ENCODE data around the gene ATP13A1.

- TF ChIP-seq, protein P1, sequence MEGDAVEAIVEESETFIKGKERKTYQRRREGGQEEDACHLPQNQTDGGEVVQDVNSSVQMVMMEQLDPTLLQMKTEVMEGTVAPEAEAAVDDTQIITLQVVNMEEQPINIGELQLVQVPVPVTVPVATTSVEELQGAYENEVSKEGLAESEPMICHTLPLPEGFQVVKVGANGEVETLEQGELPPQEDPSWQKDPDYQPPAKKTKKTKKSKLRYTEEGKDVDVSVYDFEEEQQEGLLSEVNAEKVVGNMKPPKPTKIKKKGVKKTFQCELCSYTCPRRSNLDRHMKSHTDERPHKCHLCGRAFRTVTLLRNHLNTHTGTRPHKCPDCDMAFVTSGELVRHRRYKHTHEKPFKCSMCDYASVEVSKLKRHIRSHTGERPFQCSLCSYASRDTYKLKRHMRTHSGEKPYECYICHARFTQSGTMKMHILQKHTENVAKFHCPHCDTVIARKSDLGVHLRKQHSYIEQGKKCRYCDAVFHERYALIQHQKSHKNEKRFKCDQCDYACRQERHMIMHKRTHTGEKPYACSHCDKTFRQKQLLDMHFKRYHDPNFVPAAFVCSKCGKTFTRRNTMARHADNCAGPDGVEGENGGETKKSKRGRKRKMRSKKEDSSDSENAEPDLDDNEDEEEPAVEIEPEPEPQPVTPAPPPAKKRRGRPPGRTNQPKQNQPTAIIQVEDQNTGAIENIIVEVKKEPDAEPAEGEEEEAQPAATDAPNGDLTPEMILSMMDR (conservative IDR thresholded peaks at IDR 0.05) = no peak
- TF ChIP-seq EZH2 (IDR thresholded peaks at IDR 0.05; ENCODE audit: low read depth) = no peak
These were observed 16.2 kb downstream of the ATP13A1 start for GRCh38 chr19:19647037-19647835.
